ENCODE measurements around the gene HMGN5.

DNA sequence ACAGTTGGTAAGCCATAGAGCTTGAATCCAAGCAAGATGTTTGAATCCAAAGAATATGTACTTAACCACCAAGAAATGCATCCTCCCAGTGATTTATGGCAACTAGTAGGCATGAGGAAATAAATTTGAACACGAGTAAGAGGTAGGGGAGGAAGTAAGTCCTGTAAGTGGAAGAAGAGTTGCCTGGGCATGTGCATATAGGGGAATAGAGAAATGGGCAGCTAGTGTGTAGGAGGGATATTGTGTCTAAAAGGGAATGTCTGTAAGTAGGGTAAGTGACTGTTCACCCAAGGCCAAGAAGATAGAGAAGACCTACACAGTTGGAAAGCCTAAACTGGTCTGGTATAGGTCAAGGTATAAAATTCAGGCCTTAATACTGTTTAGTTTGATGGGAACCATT, 4.8 kb upstream of the HMGN5 start:
- TF ChIP-seq, protein P1, sequence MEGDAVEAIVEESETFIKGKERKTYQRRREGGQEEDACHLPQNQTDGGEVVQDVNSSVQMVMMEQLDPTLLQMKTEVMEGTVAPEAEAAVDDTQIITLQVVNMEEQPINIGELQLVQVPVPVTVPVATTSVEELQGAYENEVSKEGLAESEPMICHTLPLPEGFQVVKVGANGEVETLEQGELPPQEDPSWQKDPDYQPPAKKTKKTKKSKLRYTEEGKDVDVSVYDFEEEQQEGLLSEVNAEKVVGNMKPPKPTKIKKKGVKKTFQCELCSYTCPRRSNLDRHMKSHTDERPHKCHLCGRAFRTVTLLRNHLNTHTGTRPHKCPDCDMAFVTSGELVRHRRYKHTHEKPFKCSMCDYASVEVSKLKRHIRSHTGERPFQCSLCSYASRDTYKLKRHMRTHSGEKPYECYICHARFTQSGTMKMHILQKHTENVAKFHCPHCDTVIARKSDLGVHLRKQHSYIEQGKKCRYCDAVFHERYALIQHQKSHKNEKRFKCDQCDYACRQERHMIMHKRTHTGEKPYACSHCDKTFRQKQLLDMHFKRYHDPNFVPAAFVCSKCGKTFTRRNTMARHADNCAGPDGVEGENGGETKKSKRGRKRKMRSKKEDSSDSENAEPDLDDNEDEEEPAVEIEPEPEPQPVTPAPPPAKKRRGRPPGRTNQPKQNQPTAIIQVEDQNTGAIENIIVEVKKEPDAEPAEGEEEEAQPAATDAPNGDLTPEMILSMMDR (IDR thresholded peaks at IDR 0.05; ENCODE audit: low read depth, low read length, poor library complexity, severe bottlenecking) = no peak
- no peak for TF ChIP-seq EZH2phosphoT487 (IDR thresholded peaks at IDR 0.05; ENCODE audit: borderline replicate concordance, low read length)
